OCI-LY7 (cell line): ENCODE results near the gene PDPN. TPM values are rescaled to one million over a fixed set of nuclear protein-coding genes. Genes with fewer than 3 reads are reported as not detected.
"Not testable (repeated sequence)": the region's sequence is repeated elsewhere in the genome, so short reads cannot be mapped to it uniquely, and the experiment has no call there.

Experiments
- BruUV-seq: library from RNA; stranded (reverse); fragments of 400-500 nt; replicated peaks from 2 replicates; lab custom pipeline; 2021; lab: Mats Ljungman, UMichigan
- CTCF ChIA-PET: fragments of 300-600 bp; sonication (Branson Sonifier 250); formaldehyde crosslinking; loops from one replicate; lab custom pipeline; 2022; ENCODE audit warnings: antibody characterized with exemption; ENCODE audit not compliant: unreplicated experiment; lab: Charles Lee
- POLR2A ChIA-PET: fragments of 300-600 bp; sonication (Branson Sonifier 250); formaldehyde crosslinking; loops from one replicate; lab custom pipeline; 2022; ENCODE audit warnings: antibody characterized with exemption; lab: Charles Lee
- DNase-seq: peaks from one replicate; pipeline ENCODE4 v3.0.0-alpha.2; 2015; ENCODE audit warnings: low spot score
- H2AFZ ChIP-seq: fragments of 200-600 bp; sonication (generic), shearing (Covaris generic); 2 replicates; pipeline ENCODE4 v1.6.1; 2014; ENCODE audit warnings: mild to moderate bottlenecking, antibody characterized with exemption, low read length, moderate library complexity
- H3K27ac ChIP-seq: fragments of 200-600 bp; sonication (generic); 2 replicates; pipeline ENCODE4 v1.5.1; 2014; ENCODE audit warnings: mixed run types, low read depth, mild to moderate bottlenecking, moderate library complexity, low read length, inconsistent platforms; ENCODE audit not compliant: poor library complexity, severe bottlenecking
- H3K36me3 ChIP-seq: fragments of 200-600 bp; sonication (generic); 2 replicates; pipeline ENCODE4 v1.6.1; 2014; ENCODE audit warnings: mild to moderate bottlenecking, antibody characterized with exemption, low read length, moderate library complexity, mixed read lengths; ENCODE audit not compliant: insufficient read depth
- H3K4me1 ChIP-seq: fragments of 200-600 bp; sonication (generic); 2 replicates; pipeline ENCODE4 v1.5.1; 2014; ENCODE audit warnings: mild to moderate bottlenecking, low read length; ENCODE audit not compliant: insufficient read depth, poor library complexity, severe bottlenecking
- H3K4me2 ChIP-seq: fragments of 200-600 bp; sonication (generic); 2 replicates; pipeline ENCODE4 v1.6.1; 2014; ENCODE audit warnings: mild to moderate bottlenecking, low read length
- H3K4me3 ChIP-seq: fragments of 200-600 bp; sonication (generic); 2 replicates; pipeline ENCODE4 v1.5.1; 2014; ENCODE audit warnings: mild to moderate bottlenecking, low read depth, low read length; ENCODE audit not compliant: poor library complexity, severe bottlenecking
- H3K79me2 ChIP-seq: fragments of 200-600 bp; sonication (generic); 2 replicates; pipeline ENCODE4 v1.6.1; 2016; ENCODE audit warnings: low read depth, mild to moderate bottlenecking, low read length, moderate library complexity, mixed read lengths; ENCODE audit not compliant: insufficient read depth
- H3K9me2 ChIP-seq: fragments of 200-600 bp; sonication (generic); 2 replicates; pipeline ENCODE4 v1.6.1; 2016; ENCODE audit warnings: mild to moderate bottlenecking, low read length, mixed read lengths; ENCODE audit not compliant: insufficient read depth
- H3K9me3 ChIP-seq: fragments of 200-600 bp; sonication (generic); 2 replicates; pipeline ENCODE4 v1.6.1; 2014; ENCODE audit warnings: mild to moderate bottlenecking, mixed run types, low read length, mixed read lengths
- H4K20me1 ChIP-seq: fragments of 200-600 bp; sonication (generic); 2 replicates; pipeline ENCODE4 v1.6.1; 2014; ENCODE audit warnings: mild to moderate bottlenecking, antibody characterized with exemption, low read length, moderate library complexity, mixed read lengths; ENCODE audit not compliant: insufficient read depth
- CTCF ChIP-seq: fragments of 200-600 bp; sonication (generic); conservative IDR thresholded peaks from 2 replicates; pipeline ENCODE4 v1.5.1; 2014; ENCODE audit warnings: mild to moderate bottlenecking, antibody characterized with exemption, low read length, moderate library complexity, mixed read lengths
- EZH2phosphoT487 ChIP-seq: fragments of 200-600 bp; sonication (generic); IDR thresholded peaks from 2 replicates; pipeline ENCODE4 v1.6.1; 2018; ENCODE audit warnings: low read depth, borderline replicate concordance, mild to moderate bottlenecking, mixed run types, antibody characterized with exemption, low read length, moderate library complexity, mixed read lengths
- intact Hi-C: fragments of 100-400 bp; cut with micrococcal nuclease; formaldehyde crosslinking; loops from one replicate; pipeline ENCODE4 v1.10.0; 2022; ENCODE audit not compliant: unreplicated experiment
- total RNA-seq, 2 experiments: library from RNA; depleted of rRNA in 1 of 2; stranded (reverse); fragments of >200 nt in 1 of 2; shearing (Covaris generic) in 1 of 2; gene quantifications; 2 replicates each; pipeline ENCODE4 v1.2.3, GENCODE V29; 2014 to 2022

PDPN gene
- total RNA-seq, 2 experiments from 2014 or later = not detected

- CTCF ChIA-PET = no interaction called here
- no peak overlapping the region for H3K27ac ChIP-seq
- H3K36me3 ChIP-seq = no peaks in the 10 kb centered on the region
- no peaks in the 10 kb centered on the region for H3K4me1 ChIP-seq
- no peak overlapping the region for H3K4me3 ChIP-seq
- no peak overlapping the region for H2AFZ ChIP-seq
- BruUV-seq = no TSS peak
- no peaks in the 10 kb centered on the region for H3K9me3 ChIP-seq
- no peak for DNase-seq
- intact Hi-C loops = no loop called here
- H3K9me2 ChIP-seq = no peaks in the 10 kb centered on the region
- no peaks in the 10 kb centered on the region for H4K20me1 ChIP-seq
- no peak overlapping the region for H3K4me2 ChIP-seq
- TF ChIP-seq EZH2phosphoT487 (no peak), CTCF (no peak)
- POLR2A ChIA-PET = no interaction called here
- no peaks in the 10 kb centered on the region for H3K79me2 ChIP-seq
Measured at GRCh38 chr1:13554798-13555197, 28.8 kb upstream of the PDPN start.

GRCh38 chr1:13556224-13556764, 27.3 kb upstream of the PDPN start:
- no TSS peak for BruUV-seq
- Histone ChIP-seq H3K27ac (no peak overlapping the region), H3K9me2 (no peaks in the 10 kb centered on the region), H3K79me2 (no peaks in the 10 kb centered on the region), H3K4me3 (no peak overlapping the region), H4K20me1 (no peaks in the 10 kb centered on the region), H3K4me1 (no peaks in the 10 kb centered on the region), H3K9me3 (no peaks in the 10 kb centered on the region), H3K36me3 (no peaks in the 10 kb centered on the region), H3K4me2 (no peak overlapping the region), H2AFZ (no peak overlapping the region)
- TF ChIP-seq EZH2phosphoT487 (no peak), CTCF (no peak)
- intact Hi-C loops = no loop called here
- ChIA-PET CTCF (no interaction called here), POLR2A (no interaction called here)
- DNase-seq = no peak

GRCh38 chr1:13560541-13560940, 23.1 kb upstream of the PDPN start:
- H3K9me3 ChIP-seq = no peaks in the 10 kb centered on the region
- DNase-seq = no peak
- no peak overlapping the region for H3K4me3 ChIP-seq
- TF ChIP-seq CTCF (no peak), EZH2phosphoT487 (no peak)
- CTCF ChIA-PET = no interaction called here
- POLR2A ChIA-PET = no interaction called here
- H3K4me1 ChIP-seq = no peaks in the 10 kb centered on the region
- no TSS peak for BruUV-seq
- intact Hi-C loops = no loop called here
- H4K20me1 ChIP-seq = no peaks in the 10 kb centered on the region
- H3K9me2 ChIP-seq = no peaks in the 10 kb centered on the region
- no peak overlapping the region for H2AFZ ChIP-seq
- no peaks in the 10 kb centered on the region for H3K79me2 ChIP-seq
- H3K4me2 ChIP-seq = no peak overlapping the region
- no peaks in the 10 kb centered on the region for H3K36me3 ChIP-seq
- no peak overlapping the region for H3K27ac ChIP-seq

- H3K36me3 ChIP-seq, CTCF ChIA-PET, H3K9me2 ChIP-seq, H3K4me3 ChIP-seq, DNase-seq, H2AFZ ChIP-seq, intact Hi-C loops, H4K20me1 ChIP-seq, H3K27ac ChIP-seq, H3K9me3 ChIP-seq, H3K79me2 ChIP-seq, H3K4me1 ChIP-seq, POLR2A ChIA-PET, BruUV-seq, H3K4me2 ChIP-seq: not testable (repeated sequence)
Measured at GRCh38 chr1:13562981-13563380, 20.7 kb upstream of the PDPN start.
